OCI-M1 (cell line): ENCODE data around the gene DPP4.
A peak's percentile ranks its signal among the peaks of the same experiment; 100 is the strongest.

Experiments used
- DNase-seq: peaks from one replicate; lab custom pipeline; 2025; lab: John Stamatoyannopoulos, UW

The DPP4 gene

GRCh38 chr2:162085090-162085891 lies 11.3 kb upstream of the DPP4 start:
- DNase-seq: no peak

GRCh38 chr2:162084536-162084935 lies 10.5 kb upstream of the DPP4 start:
- DNase-seq: no peak

- no peak for DNase-seq
Measured at GRCh38 chr2:162082681-162083080, 8.7 kb upstream of the DPP4 start.

GRCh38 chr2:162082036-162082435 lies 8.0 kb upstream of the DPP4 start:
- DNase-seq: no peak

- no peak for DNase-seq
Measured at GRCh38 chr2:162079514-162079913, 5.5 kb upstream of the DPP4 start.

- no peak for DNase-seq
Measured at GRCh38 chr2:162075689-162076132, 1.7 kb upstream of the DPP4 start.

GRCh38 chr2:162074928-162075688 lies 1.1 kb upstream of the DPP4 start:
- DNase-seq: no peak

- no peak for DNase-seq
Measured at GRCh38 chr2:162074632-162074895, 549 bp upstream of the DPP4 start.

GRCh38 chr2:162072976-162073887 lies 783 bp downstream of the DPP4 start:
- no peak for DNase-seq

- DNase-seq: peak; percentile 23
Measured at GRCh38 chr2:162072181-162072702, 1.8 kb downstream of the DPP4 start.

GRCh38 chr2:162071001-162071400 lies 3.0 kb downstream of the DPP4 start:
- DNase-seq: no peak

- no peak for DNase-seq
Measured at GRCh38 chr2:162070228-162070936, 3.6 kb downstream of the DPP4 start.

GRCh38 chr2:162069267-162069903 lies 4.6 kb downstream of the DPP4 start:
- DNase-seq: no peak

GRCh38 chr2:162067596-162067995 lies 6.4 kb downstream of the DPP4 start:
- no peak for DNase-seq

- no peak for DNase-seq
Measured at GRCh38 chr2:162065767-162066166, 8.2 kb downstream of the DPP4 start.

GRCh38 chr2:162063899-162064298 lies 10.1 kb downstream of the DPP4 start:
- DNase-seq: no peak

- no peak for DNase-seq
Measured at GRCh38 chr2:162063281-162063680, 10.7 kb downstream of the DPP4 start.

GRCh38 chr2:162062559-162062958 lies 11.5 kb downstream of the DPP4 start:
- DNase-seq: no peak

- DNase-seq: no peak
Measured at GRCh38 chr2:162061021-162061420, 13.0 kb downstream of the DPP4 start.

- DNase-seq: no peak
Measured at GRCh38 chr2:162060532-162060931, 13.5 kb downstream of the DPP4 start.
